GM12874 (cell line): Measurements from ENCODE around the gene ARHGAP6.

Source experiments
- CTCF ChIP-seq: IDR thresholded peaks from 2 replicates; pipeline ENCODE4 v1.5.1; 2011; ENCODE audit warnings: low read depth, mild to moderate bottlenecking, control low read depth, low read length, moderate library complexity; ENCODE audit not compliant: insufficient read depth

Gene ARHGAP6

DNA sequence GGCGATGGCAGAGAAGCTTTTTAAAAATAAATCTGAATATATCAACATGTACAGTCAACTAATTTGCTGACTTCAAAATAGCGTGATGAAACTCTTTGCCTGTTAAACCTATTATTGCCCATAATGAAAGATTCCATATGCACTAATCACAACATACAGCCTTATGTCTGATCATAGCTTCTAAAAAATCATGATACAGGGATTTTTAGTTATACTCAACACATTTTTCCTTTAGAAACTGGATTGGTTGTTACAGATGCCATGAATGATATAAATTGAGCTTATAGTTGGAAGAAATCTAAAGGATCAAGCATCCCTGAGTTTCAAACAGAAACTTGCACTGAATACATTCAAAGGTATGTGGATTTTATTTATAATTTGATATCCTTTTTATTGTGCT lies 372.6 kb downstream of the ARHGAP6 start, which contains the start of gene AMELX:
Gene AMELX (plus strand): TSS at position 301 of the 400 bp plus-strand sequence. CDS start 1,376 bp downstream, outside the sequence.
- no peak for TF ChIP-seq CTCF

DNA sequence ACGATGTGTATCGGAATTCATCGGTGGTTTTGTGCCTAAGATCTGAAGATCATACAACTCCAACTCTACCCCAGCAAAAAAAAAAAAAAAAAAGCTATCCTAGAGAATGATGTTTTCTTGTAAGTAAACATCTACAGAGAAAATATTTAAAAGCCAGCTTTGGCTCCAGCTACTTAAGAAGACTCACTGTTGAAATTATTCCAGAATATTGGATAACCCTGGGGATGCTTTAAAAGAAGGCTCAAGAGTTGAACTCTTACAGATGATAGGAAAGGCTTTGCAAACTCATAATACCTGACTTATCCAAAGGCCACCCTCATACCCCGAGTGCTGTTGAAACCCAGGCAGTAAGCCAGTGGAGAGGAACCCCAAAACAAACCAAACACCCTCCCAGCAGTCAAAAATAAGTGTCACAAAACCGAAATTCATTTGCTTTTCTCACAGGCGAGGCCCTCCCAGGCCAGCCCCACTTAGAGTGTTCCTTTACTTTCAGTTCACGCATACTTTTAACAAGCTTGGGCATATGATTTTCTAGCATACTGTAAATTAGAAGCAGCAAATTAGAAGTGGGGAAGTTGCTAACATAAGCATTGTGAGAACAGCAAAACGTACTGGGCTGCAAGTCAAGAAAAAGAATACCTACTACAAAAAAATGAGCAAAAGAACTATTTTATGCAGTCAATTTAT lies 375.2 kb downstream of the ARHGAP6 start:
- TF ChIP-seq CTCF: no peak

- no peak for TF ChIP-seq CTCF
Observed at GRCh38 chrX:11287505-11287904, 378.2 kb downstream of the ARHGAP6 start.

DNA sequence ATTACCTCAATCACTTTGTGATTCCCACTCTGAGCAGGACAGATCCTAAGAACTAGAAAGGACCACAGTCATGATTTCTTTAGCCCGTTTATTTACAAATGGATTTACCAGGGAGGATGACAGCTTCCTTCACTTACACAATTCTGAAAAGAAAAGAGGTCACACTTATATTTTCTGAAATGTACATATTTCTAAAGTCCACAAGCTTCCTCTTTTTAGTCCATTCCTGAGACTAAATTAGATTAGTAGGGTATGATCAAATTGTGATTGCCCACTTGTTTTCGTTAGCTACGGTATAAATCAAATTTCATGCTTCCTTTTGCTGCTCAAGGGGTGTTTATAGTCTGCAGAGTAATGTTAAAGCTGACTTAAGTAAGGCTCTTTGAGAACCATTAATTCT lies 380.1 kb downstream of the ARHGAP6 start:
- no peak for TF ChIP-seq CTCF

GRCh38 chrX:11282043-11282442 lies 383.7 kb downstream of the ARHGAP6 start:
- no peak for TF ChIP-seq CTCF

DNA sequence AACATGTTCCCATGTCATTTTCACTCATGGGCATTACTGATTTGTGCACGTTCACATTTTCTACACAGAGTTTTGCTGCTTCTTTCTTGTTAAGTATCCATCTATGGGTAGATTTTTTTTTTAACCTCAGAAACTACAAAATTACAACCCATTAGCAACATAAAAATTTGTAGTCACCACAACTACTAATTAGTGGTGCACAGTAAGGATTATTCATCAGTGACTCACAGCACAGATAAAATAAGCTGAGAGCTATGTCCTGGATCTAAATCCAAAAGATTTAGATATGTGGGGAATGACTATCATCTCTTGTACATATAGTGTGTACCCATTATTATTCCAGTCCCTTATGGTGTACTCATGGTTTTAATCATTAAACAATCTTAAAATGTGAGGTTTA lies 392.2 kb downstream of the ARHGAP6 start:
- no peak for TF ChIP-seq CTCF

GRCh38 chrX:11272863-11273262 lies 392.9 kb downstream of the ARHGAP6 start:
- no peak for TF ChIP-seq CTCF
